Stromal cell of bone marrow (primary cell): ENCODE measurements around the gene PRX.
A peak's percentile ranks its signal among the peaks of the same experiment; 100 is the strongest.

Experiments used
- DNase-seq: peaks from one replicate; pipeline ENCODE4 v3.0.0-alpha.2; 2012; ENCODE audit warnings: low read depth

Gene PRX

DNA sequence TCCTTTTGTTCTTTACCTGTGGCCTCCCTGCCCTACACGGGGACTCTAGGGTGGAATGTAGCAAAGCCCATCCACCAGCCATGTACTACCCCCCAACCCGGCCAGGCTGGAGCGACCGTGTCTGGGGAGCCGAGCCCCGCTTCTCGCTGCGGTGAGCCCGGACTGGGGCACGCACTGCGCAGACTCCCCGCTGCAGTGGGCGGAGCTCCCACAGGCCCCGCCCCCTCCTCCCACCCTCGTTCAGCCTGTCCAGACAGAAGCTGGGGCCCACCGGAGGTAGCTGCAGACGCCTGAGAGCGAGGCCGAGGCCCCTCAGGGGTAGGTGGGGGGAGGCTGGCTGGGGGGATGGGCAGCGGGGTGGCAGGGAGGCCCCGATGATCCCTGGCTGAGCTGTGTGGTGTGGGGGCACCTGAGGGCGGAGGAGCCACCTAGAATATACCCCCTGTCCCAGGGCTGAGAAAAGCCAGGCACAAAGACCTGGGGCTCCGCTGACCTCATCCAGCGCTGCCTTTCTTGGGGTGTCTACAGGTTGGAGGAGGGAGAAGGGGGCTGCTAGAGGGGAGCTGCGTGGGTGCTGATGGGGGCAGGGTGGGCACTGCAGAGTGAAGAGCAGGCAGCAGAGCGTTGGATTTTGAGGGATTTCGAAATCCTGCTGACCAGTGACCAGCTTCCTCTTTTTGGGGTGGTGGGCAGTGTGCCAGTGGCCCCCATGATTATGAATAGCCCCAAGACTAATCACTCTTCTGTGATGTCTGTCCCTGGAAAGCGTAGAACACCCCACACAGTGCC is 47.4 kb downstream of the PRX start:
- peak; percentile 28 for DNase-seq

DNA sequence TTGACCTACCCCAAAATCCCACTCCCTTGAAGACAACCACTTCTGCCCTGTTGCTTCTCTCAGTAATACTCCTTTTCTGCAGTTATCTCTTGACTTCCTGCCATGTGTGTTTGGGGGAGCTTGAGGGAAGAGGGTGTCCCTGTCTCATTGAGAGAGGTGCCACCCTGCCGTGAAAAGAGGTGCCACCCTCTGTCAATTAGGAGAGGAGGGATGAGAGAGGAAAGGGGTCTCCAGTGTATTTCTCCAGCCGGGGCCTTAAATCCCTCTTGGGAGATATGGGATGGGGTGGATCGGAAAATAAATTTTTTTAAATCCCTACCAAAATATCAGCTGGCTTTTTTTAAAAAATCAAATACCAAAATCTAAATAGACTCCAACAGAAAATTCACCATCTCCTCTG is 48.2 kb downstream of the PRX start:
- DNase-seq: no peak

DNA sequence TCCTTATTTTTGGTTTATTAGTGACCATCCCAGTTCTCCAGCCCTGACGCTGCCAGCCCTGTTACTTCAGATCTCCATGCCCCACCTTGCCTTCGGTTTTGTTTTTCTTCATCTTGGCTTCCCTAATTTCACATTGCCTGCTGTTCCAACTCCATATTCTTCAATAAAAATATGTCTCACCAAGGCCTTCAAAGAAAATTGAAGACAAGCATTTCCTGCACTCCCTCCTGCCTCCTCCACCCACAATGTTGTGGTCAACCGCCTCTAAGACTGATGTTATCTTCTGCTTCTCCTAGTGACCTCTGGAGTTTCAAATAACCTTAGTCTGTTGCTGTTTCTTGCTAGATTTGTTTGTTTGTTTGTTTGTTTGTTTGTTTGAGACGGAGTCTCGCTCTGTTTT is 50.1 kb downstream of the PRX start:
- no peak for DNase-seq

DNA sequence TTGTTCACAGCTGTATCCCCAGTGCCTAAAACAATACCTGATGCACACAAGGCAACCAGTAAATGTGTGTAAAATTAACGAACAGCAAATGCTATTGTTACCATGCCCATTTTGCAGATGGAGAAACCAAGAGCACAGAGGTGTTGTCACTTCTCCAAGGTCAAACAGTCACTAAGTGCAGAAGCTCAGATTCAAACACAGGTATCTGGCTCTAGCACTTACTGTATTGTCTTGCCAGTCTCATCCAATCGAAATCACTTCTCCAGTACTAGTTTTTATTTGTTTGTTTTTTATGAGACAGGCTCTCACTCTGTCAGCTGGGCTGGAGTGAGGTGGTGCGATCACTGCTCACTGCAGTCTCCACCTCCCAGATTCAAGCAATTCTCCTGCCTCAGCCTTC is 51.0 kb downstream of the PRX start:
- DNase-seq: no peak

DNA sequence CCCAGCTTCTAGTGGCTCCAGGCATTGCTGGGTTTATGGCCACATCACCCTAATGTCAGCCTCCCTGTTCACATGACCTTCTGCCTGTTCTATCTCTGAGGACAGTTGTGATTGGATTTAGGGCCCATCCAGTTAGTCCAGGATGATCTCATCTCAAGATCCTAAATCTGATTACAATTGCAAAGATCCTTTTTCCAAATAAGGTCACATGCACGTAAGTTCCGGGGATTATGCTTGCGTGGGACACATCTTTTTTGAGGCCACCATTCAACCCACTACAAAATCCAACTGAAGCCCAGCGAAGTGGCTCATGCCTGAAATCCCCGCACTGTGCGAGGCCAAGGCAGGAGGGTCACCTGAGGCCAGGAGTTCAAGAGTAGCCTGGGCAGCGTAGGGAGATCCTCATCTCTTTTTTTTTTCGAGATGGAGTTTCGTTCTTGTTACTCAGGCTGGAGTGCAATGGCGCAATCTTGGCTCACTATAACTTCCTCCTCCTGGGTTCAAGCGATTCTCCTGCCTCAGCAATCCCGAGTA is 52.4 kb downstream of the PRX start:
- no peak for DNase-seq

DNA sequence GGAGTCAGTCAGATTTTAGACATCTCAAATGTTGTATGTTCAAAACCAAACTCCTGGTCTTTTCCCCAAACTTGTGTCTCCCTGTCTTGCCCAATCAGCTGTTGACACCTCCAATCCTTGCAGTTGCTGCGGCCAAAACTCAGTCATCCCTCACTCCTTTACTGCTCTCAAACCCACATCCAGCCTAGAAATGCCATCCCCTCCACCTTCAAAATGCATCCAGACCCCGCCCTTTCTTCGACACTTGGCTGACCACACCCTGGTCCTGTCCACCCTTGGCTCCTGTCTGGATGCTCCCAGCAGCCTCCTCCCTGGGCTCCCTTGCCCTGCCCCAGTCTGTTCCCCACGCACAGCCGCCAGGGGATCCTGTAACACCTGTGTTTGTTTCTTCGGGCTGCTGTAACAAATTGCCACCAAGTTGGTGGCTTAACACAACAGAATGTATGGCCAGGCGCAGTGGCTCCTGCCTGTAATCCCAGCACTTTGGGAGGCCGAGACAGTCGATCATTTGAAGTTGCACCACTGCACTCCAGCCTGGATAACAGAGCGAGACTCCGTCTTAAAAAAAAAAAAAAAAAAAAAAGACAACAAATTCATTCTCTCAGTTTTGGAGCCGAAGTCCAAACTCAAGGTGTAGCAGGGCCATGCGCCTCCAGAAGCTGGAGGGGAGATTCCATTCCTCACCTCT is 53.0 kb downstream of the PRX start:
- no peak for DNase-seq

DNA sequence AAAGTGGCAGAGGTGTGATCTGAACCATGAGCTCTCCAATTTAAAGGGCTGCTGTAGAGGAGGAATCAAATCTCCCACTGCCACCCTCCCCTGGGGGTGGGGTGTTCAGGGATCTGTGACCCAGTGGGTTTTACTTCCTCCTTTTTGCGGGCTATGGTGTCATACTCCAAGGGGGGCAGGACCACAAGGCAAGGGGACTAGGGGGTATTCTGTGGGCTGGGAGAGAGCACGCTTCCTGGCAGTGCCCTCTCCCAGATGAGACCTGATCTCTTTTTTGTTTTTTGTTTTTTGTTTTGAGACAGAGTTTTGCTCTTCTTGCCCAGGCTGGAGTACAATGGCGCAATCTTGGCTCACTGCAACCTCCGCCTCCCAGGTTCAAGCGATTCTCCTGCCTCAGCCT is 54.4 kb downstream of the PRX start:
- DNase-seq: no peak

DNA sequence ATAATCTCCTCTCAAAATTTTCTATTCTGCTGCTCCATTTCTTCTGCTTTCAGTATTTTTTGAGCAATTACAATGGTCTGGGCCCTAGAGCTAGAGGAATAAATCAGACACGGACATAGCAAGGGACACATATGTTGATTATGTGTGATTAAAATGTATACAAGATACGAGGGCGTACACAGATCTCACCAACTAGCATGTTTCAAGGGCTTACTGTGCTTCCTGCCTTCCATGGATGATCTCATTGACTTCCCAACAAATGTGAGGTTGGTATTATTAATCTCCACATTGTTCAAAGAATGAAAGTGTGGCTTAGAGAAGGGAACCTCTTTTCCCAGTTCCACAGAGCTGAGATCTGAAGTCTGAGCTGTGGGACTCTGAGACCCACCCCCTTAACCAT is 55.5 kb downstream of the PRX start:
- no peak for DNase-seq

DNA sequence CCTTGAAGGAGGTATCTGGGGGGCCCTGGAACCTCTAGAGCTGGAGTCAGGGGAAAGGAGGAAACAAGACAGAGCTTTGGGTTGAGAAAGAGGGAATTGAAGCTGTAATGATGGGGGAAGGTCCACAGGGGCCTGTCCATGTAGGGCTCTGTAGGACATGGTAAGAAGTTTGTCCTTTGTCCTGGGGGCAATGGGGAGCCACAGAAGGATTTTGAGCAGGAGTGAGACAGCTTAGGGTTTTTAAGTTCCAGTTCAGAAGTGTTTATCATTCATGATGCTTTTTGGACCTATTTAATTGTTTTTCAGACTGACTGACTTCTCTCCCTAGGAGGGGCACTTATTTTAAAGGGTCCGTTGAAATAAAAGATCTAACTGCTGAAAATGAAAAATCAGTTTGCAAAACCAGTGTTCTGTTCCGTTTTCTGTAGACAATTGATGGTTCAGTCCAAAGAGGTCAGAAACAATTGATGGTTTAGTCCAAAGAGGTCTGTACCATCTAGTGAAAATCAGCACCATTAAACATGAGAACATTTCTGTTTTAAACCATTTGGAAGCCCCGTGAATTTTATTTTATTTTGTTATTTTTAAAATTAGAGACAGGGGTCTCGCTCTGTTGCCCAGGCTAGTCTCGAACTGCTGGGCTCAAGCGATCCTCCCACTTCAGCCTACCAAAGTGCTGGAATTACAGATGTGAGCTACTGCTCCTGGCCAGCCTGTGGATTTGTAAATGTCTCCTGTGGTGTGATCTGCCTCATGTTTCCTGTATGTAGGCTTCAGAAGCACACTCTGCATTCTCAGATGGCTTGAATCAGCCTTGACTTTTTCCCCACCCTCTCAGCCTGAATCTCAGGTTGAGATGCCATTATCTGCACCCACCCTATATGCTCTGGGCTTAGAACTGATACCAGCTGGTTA is 56.2 kb downstream of the PRX start:
- DNase-seq: no peak

DNA sequence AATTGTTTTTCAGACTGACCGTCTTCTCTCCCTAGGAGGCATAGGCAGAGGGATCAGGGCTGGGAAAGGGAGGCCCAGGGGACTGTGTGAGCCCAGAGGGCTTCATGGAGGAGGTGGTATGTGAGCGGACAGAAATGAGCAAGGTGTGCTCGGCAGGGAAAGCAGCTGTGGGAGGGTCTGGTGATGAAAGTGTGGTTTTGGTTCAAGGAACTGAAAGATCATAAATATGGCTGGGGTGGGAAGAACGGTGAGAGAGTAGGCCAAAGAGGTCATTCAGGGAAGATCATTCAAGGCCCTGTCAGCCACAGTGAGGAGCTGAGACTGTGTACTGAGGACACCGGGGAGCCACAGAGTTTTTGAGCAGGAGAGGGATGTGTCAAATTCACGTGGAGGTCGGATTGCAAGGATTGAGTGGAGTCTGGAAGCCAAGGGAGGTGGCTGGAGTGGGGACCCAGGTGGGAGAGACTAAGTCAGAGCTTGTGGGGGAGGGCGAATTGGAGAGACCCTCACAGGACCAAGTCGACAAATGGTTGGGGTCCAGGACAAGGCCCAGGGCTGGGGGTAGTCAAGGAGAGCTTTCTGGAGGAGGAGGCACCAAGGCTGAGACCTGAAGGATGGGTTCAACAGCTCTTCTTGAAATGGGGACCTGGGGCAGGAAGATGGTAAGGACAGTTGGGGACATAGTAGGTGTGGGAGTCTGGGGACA is 57.0 kb downstream of the PRX start:
- DNase-seq: no peak

DNA sequence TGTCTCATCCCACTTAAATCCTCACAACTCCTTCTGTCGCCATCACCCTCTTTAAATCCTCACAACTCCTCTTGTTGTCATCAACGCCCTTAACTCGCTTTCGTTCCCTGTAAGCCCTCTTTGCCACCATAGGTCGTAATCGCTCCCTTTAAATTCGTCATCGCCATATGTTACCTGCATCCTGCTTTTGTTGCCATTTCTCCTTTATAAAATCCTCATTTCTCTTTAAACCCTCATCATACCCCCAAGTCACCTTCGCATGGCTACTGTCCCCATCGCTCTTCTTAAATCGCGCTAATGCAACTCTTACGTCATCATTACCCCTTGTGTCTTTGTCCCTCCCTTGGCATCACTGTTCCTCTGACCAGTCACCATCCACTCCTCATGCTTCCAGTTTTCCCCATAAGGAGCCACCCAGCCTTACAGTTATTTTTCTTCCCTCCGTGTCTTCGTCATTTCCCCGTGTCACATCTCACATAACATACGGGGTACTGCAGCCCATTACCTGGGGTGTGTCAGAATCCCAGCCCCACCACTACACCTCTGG is 64.1 kb downstream of the PRX start:
- peak; percentile 56 for DNase-seq

DNA sequence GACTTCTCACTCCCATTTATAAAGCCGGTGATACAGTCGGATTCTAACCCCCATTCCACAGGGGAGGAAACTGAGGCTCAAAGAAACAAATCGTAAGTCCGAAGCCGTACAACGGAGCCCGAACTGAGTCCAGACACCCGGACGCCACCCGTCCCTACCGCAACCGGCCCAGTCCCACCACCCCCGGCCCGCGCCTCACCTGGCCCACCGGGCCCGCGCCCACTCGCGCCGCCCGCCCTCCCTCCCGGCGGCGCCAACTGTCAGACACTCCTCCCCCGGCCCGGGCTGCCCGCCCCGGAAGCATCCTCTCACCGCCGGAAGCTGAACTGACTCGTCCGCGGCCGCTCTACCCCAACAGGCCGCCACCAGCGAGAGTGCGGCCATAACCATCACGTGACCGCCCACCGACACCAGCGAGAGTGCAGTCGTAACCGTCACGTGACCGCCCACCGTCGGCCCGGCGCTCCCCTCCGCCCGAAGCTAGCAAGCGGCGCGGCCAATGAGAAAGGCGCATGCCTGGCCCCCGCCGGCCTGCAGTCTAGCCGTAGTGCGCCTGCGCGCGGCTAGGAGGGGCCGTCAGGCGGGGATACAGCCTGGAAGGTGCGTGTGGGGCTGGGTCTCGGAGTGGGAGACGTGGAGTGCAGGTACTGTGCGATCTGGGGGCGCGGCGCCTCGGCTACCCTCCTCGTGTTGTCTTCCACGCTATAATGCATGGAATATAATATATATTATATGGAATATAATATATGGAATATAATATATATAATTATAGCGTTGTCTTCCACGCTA is 64.9 kb downstream of the PRX start, which contains the start of the genes C19orf47 and PLD3:
TSS of gene C19orf47 (minus strand) at position 273 of the 789 bp plus-strand sequence. CDS start 6,540 bp downstream, outside the sequence.
TSS of gene PLD3 (plus strand) at position 571 of the 789 bp plus-strand sequence. CDS start 17,789 bp downstream, outside the sequence.
- peak; percentile 98 for DNase-seq

DNA sequence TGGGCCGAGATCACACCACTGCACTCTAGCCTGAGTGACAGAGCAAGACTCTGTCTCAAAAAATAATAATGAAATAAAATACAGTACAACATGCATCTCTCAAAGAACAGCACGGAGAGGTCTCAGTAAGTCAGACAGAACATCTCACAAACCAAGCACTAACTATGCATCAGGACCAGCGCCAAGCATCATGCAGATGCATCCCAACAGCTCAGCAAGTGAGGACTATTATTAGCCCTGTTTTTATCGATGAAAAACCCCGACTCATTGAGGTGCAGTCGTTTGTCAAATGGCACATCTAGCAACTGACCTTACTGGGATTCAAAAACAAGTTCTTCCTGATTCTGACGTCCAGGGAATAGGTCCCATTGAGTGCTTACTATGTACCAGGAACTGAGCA is 68.8 kb downstream of the PRX start:
- DNase-seq: no peak
